ENCODE measurements around the gene MCM9. TPM values are rescaled to one million over a fixed set of nuclear protein-coding genes. Genes with fewer than 3 reads are reported as not detected.
A peak's percentile ranks its signal among the peaks of the same experiment; 100 is the strongest.

MCM9 gene
- total RNA-seq (2014; rRNA removed; shearing (Covaris generic)), result 3.9 and 5.7 TPM in 2 replicates

GRCh38 chr6:118934461-118935330, at the start of gene MCM9:
Gene MCM9 (minus strand): TSS chr6:118935159. CDS start chr6:118931723, 3,436 bp downstream.
- DNase-seq (ENCODE audit: low read depth), result peak; percentile 77

- DNase-seq (ENCODE audit: low read depth), result no peak
Measured at GRCh38 chr6:118984342-118984741, 49.4 kb upstream of the MCM9 start.

DNA sequence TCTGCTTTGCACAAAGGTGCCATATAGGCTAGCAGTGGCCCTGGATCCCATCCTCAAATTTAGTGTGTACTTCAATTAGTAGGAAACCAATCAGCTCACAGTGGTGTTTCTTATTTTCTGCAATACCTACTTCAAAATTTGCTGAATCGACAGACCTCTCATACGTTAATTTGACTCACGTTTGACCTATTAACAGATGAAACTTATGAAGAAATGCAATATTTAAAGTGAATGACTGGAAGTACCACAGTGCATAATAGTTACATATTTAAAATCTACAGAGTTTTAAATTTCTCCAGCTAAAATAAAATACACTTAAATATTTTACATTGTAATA, 47.6 kb upstream of the MCM9 start:
- DNase-seq (ENCODE audit: low read depth), result no peak

- DNase-seq (ENCODE audit: low read depth), result no peak
Measured at GRCh38 chr6:118981884-118982574, 47.1 kb upstream of the MCM9 start.

DNA sequence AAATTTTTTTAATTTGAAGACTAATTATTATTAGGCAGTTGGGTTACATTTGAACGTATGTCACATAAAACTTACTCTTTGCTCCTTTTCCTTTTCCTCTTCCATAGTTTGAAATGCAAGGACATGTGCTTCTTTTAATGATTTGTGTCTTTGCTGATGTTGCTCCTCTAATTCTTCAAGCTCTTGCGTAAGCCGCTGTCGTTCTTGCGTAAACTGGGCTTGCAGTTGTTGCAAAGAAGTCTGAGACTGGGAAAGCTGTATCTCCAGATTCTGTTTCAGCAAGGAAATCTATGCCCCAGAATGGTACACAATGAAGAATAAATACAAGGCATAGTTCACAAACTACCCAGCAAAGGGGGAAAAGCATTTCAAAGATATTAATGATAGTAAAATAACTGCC, 45.1 kb upstream of the MCM9 start:
- DNase-seq (ENCODE audit: low read depth), result no peak

DNA sequence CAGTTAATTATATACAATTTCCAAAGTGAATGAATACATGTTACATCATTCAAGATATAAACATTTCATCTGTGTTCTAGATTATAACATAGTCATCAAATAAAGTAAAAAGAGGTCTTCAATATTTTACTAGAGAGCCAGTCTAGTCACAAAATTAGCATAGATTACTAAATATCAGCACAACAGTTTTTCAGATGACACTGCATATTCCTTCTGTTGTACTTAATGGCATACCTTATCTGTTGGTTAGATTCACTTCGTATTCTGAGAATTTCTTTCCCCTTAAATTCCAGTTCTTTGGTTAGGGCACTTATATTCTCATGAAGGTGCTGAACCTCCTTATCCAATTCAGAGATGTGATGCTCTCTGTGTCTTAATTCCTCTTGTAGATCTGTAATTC, 39.8 kb upstream of the MCM9 start:
- DNase-seq (ENCODE audit: low read depth), result no peak

DNA sequence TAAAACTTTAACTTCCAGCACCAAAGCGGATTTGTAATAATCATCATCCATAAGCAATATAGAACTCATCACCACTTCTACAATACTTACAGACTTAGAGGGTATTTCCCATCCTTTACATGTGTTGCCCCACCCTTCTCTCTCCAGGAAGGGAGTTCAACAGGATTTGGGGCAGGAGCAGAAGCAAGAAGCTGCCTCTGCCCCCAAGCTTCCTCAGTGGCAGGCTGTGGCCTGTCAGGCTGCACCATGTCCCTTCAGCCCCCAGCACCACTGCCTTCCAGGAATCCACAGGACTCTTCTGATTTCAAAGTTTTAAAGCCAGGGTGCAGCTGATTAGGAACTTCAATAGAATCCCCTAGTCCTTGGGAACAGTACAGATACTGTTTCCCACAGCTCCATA, 36.7 kb upstream of the MCM9 start:
- DNase-seq (ENCODE audit: low read depth), result no peak

DNA sequence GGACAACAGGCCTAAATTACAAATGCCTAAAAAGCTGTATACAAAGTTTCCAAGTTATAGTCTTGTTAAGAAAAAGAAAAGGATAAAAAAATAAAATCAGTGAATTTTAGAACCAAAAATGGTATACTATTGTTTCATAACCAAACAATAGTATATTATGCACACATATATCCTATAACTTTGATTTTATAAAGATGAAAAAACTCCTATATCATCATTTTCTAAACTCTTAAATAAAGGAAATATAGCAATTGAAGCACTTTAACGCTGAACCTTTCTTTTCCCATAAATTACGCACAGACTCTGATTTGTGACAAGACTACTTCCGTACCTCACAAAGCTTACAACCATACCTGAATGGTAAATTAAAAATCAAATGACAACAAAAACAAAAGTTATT, 35.9 kb upstream of the MCM9 start:
- no peak for DNase-seq (ENCODE audit: low read depth)

GRCh38 chr6:118968416-118968815, 33.5 kb upstream of the MCM9 start:
- peak; percentile 20 for DNase-seq (ENCODE audit: low read depth)

DNA sequence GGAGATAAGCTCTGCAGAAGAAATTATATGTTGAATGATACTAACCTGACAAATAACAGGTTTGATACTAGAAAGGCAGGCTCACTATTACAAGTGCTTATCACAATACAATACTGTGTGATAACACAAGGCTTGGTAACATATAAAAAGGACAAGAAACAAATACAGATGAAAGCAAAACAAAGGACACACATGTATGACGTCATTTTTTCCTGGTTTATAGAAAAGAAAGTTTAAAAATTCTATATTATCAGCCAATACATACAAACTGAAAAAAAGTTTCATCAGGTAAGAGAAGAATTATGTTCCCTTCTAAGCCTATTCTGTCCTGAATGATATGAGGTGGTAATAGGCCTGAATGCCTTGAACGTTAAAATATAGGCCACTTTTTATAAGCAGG, 32.3 kb upstream of the MCM9 start:
- DNase-seq (ENCODE audit: low read depth), result no peak

- no peak for DNase-seq (ENCODE audit: low read depth)
Measured at GRCh38 chr6:118965843-118966370, 30.9 kb upstream of the MCM9 start.

DNA sequence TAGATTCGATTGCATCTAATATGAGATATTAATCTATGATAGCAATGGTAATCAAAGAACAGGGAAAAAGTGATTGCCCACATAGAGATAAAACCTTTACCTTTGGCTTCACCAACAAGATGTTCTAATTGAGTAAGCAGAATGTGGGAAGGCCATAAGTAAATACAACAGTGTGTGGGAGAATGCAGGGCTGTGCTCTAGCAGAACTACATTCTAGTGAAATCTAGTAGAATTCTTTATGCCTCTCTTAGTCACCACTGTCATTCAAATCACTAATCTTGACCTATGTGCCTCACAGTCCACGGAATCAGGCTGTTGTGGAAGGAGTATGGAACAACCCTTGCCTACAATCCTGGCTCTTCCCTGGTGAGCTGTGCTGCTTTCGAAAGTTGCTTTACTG, 30.4 kb upstream of the MCM9 start:
- no peak for DNase-seq (ENCODE audit: low read depth)

GRCh38 chr6:118963003-118963402, 28.0 kb upstream of the MCM9 start:
- DNase-seq (ENCODE audit: low read depth), result peak; percentile 6

- DNase-seq (ENCODE audit: low read depth), result no peak
Measured at GRCh38 chr6:118959903-118960302, 24.9 kb upstream of the MCM9 start.

DNA sequence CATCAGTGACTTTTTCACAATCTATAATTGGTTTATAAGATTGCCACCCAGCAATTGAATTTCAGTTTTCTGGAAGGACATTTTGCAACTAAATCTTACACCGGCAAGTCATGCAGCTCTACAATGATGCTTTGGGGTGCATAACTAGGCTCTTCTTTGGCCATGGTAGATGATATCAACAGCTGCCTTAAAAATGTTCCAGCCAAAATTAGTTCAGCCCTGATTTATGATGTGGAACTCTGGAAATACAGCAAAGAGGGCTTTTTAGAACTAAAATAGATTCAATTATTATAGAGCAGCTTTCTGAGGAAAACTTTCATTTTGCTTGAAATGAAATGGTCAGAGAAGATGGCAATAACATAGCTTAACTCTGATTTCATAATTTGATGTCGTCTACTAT, 18.4 kb upstream of the MCM9 start:
- no peak for DNase-seq (ENCODE audit: low read depth)

DNA sequence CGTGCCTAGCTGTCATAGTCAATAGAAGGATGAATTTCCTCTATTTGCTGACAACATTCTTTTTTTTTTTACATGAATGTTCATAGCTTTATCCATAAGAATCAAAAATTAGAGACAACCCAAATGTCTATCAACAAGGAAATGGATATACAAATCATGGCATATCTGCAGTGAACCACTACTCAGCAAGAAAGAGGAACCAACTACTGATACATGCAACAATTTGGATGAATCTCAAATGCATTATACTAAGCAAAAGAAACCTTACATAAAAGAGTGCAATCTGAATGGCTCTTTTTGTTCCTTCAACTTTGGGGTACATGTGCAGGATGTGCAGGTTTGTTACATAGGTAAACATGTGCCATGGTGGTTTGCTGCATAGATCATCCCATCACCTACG, 17.7 kb upstream of the MCM9 start:
- no peak for DNase-seq (ENCODE audit: low read depth)

- no peak for DNase-seq (ENCODE audit: low read depth)
Measured at GRCh38 chr6:118945217-118945616, 10.3 kb upstream of the MCM9 start.

- DNase-seq (ENCODE audit: low read depth), result no peak
Measured at GRCh38 chr6:118940770-118941169, 5.8 kb upstream of the MCM9 start.

GRCh38 chr6:118939683-118940082, 4.7 kb upstream of the MCM9 start:
- DNase-seq (ENCODE audit: low read depth), result no peak

DNA sequence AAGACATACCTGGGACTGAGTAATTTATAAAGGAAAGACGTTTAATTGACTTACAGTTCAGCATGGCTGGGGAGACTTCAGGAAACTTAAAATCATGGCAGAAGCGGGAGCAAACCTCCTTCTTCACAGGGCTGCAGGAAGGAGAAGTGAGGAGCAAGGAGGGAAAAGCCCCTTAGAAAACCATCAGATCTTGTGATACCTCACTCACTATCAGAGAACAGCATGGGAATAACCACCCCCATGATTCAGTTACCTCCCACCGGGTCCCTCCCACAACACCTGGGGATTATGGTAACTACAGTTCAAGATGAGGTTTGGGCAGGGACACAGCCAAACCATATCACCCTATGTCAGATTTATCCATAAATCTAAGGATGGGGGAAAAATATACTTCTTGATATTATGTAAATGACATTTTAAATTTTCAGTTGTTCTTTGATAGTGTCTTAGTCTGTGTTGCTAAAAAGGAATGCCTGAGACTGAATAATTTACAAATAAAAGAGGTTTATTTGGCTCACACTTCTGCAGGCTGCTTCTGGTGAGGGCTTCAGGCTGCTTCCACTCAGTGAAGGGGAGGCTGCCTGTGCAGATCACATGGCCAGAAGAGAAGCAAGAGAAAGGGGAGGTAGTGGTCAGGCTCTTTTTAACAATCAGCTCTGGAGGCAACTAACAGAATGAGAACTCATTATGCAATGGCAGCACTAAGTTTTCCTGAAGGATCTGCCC, 1.2 kb upstream of the MCM9 start:
- no peak for DNase-seq (ENCODE audit: low read depth)

DNA sequence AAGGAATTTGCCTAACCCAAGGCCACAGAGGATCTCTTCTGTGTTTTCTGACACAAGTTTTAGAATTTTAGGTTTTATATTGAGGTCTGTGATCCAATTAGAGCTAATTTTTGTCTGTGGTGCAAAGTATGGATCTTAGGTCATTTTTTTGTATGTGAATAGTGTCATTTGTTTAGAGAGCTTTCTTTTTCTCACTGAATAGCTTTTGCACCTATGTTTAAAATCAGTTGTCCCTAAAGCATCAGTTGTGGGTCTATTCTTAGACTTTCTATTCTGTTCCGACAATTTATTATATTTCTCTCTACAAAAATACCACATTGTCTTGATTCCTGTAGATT, 341 bp upstream of the MCM9 start:
- DNase-seq (ENCODE audit: low read depth), result no peak

DNA sequence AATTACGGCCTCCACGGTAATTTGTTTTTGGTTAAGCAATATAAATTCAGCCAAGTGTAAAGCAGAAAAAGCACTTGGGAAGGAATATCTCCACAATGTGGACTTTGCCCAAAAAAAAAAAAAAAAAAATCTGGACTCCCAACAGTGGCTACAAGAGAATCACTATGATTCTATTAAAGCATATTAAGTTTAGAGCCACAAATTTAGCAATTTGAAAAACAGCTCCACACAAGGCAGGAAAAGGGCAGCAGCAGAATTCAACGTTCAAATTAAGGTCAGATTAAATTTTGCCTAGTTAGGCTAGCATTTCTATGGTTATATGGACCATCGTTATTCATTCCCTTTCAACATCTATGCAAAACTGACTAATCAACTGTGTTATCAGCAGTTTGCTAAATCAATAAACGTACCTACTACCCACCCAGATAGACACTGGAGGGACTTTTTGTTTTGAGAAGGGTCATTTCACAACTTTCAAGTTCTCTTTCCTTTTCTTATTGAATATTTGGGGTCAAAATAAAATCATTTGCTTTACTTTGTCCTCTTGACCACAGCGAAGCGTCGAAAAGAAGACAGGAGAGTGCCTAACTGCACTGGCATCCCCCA, 1.0 kb downstream of the MCM9 start:
- DNase-seq (ENCODE audit: low read depth), result no peak
